Lower lobe of right lung (tissue), 2 donors: ENCODE measurements around the gene DHX57. TPM values are rescaled to one million over a fixed set of nuclear protein-coding genes. Genes with fewer than 3 reads are reported as not detected.

Experiments
- ATAC-seq, 2 donors: fragments of 200-7000 bp; cut with Tn5 transposase; one replicate each; pipeline ENCODE4 v1.9.1; 2020 to 2022; ENCODE audit warnings: mild to moderate bottlenecking in 2 of 2, moderate library complexity in 2 of 2
- DNase-seq: peaks from one replicate; pipeline ENCODE4 v3.0.0-alpha.2; 2020
- H3K27ac ChIP-seq: fragments of 200-600 bp; one replicate; pipeline ENCODE4 v1.8.0; 2022
- H3K27me3 ChIP-seq: fragments of 200-600 bp; one replicate; pipeline ENCODE4 v1.8.0; 2022; ENCODE audit warnings: low read depth
- H3K36me3 ChIP-seq: fragments of 200-600 bp; one replicate; pipeline ENCODE4 v1.8.0; 2022; ENCODE audit warnings: mild to moderate bottlenecking
- H3K4me1 ChIP-seq: fragments of 200-600 bp; one replicate; pipeline ENCODE4 v1.8.0; 2022
- H3K4me3 ChIP-seq: fragments of 200-600 bp; one replicate; pipeline ENCODE4 v1.8.0; 2022; ENCODE audit warnings: mild to moderate bottlenecking
- H3K9me3 ChIP-seq: fragments of 200-600 bp; one replicate; pipeline ENCODE4 v1.8.0; 2022
- intact Hi-C: fragments of 100-400 bp; cut with DNase I; formaldehyde crosslinking; loops from one replicate; pipeline ENCODE4 v1.11.0; 2022
- total RNA-seq: library from RNA; stranded (reverse); fragmentation: NEBNext Ultra II Directional; extraction: Animal tissue kit (Norgen Biotek cat#: 25700); gene quantifications from one replicate; pipeline ENCODE4 v1.2.1, GENCODE V29; 2021
- TF ChIP-seq, protein P1 (sequence below): fragments of 200-600 bp; IDR thresholded peaks from one replicate; pipeline ENCODE4 v1.8.0; 2022; ENCODE audit warnings: antibody characterized with exemption, mild to moderate bottlenecking
- donor health status: DM: no; HTN: yes; CAD: no; lungs with severe emphysema.

The DHX57 gene
- total RNA-seq, 1 donor from 2014 or later, result 15.5 TPM

- TF ChIP-seq, protein P1, sequence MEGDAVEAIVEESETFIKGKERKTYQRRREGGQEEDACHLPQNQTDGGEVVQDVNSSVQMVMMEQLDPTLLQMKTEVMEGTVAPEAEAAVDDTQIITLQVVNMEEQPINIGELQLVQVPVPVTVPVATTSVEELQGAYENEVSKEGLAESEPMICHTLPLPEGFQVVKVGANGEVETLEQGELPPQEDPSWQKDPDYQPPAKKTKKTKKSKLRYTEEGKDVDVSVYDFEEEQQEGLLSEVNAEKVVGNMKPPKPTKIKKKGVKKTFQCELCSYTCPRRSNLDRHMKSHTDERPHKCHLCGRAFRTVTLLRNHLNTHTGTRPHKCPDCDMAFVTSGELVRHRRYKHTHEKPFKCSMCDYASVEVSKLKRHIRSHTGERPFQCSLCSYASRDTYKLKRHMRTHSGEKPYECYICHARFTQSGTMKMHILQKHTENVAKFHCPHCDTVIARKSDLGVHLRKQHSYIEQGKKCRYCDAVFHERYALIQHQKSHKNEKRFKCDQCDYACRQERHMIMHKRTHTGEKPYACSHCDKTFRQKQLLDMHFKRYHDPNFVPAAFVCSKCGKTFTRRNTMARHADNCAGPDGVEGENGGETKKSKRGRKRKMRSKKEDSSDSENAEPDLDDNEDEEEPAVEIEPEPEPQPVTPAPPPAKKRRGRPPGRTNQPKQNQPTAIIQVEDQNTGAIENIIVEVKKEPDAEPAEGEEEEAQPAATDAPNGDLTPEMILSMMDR, result no peak
- Histone ChIP-seq H3K9me3 (no peaks in the 10 kb centered on the region), H3K36me3 (no peaks in the 10 kb centered on the region), H3K4me1 (no peaks in the 10 kb centered on the region), H3K27me3 (no peaks in the 10 kb centered on the region), H3K27ac (no peak overlapping the region), H3K4me3 (no peak overlapping the region)
- ATAC-seq (no peak), DNase-seq (no peak)
- intact Hi-C loops, result no loop called here
These were observed 12.3 kb upstream of the DHX57 start for GRCh38 chr2:38887902-38888554.

GRCh38 chr2:38887347-38887746 is 11.6 kb upstream of the DHX57 start:
- Histone ChIP-seq H3K4me1 (no peaks in the 10 kb centered on the region), H3K27ac (no peak overlapping the region), H3K4me3 (no peak overlapping the region), H3K27me3 (no peaks in the 10 kb centered on the region), H3K9me3 (no peaks in the 10 kb centered on the region), H3K36me3 (no peaks in the 10 kb centered on the region)
- ATAC-seq, result no peak
- no peak for DNase-seq
- TF ChIP-seq, protein P1, result no peak
- intact Hi-C loops, result no loop called here

DNA sequence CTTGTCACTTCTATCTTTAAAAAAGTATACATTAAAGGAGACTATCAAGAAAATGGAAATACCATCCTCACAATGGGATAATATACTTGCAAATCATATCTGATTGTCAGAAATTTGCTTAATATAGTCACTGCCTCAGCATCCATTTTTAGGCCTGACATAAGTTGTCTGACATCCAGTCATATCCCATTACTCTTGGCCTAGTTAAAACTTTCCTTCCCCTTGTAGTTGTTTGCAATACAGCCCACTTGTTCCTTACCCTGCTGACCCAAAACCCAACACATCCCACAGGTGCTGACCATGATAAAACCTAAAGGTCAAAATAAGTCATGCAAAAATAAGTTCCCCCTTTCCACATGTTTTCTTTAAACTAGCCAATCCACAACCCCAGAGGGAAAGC is 10.3 kb upstream of the DHX57 start:
- no peaks in the 10 kb centered on the region for H3K4me1 ChIP-seq
- ATAC-seq (no peak), DNase-seq (no peak)
- TF ChIP-seq, protein P1, result no peak
- peaks cover 9% of the 10 kb centered on the region for H3K36me3 ChIP-seq
- intact Hi-C loops, result no loop called here
- no peaks in the 10 kb centered on the region for H3K27me3 ChIP-seq
- no peaks in the 10 kb centered on the region for H3K9me3 ChIP-seq
- H3K27ac ChIP-seq, result no peak overlapping the region
- H3K4me3 ChIP-seq, result no peak overlapping the region

DNA sequence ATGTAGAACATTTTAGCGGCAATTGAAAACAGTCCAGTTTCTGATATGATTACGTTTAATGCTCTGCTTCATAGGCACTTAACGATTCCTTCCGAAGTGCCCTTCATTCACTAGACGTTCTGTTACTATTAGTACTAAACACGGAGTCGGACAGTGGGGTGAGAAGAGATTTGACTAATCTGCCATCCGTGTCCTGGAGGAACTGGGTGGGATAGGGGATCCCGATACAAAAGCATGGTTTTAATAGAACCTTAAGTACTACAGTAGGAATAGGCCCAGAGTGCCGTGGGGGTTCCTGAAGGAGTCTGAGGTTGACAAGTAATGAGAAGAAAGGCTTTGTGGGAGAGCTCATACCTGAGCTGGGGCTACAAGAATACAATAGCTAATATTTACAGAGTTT is 673 bp upstream of the DHX57 start:
- H3K4me3 ChIP-seq, result peak overlapping the region; percentile 91
- H3K27me3 ChIP-seq, result no peaks in the 10 kb centered on the region
- intact Hi-C loops, result no loop called here
- peak overlapping the region; percentile 78 for H3K27ac ChIP-seq
- H3K36me3 ChIP-seq, result peaks cover 10% of the 10 kb centered on the region
- H3K9me3 ChIP-seq, result no peaks in the 10 kb centered on the region
- DNase-seq (no peak), ATAC-seq (peak in 1 of 2 donors; percentile 11)
- TF ChIP-seq, protein P1, result no peak
- H3K4me1 ChIP-seq, result peaks cover 17% of the 10 kb centered on the region

GRCh38 chr2:38875227-38875575 is 533 bp downstream of the DHX57 start:
- intact Hi-C loops, result no loop called here
- Histone ChIP-seq H3K36me3 (no peaks in the 10 kb centered on the region), H3K27me3 (no peaks in the 10 kb centered on the region), H3K9me3 (no peaks in the 10 kb centered on the region), H3K4me3 (peak overlapping the region; percentile 91), H3K4me1 (peaks cover 17% of the 10 kb centered on the region), H3K27ac (peak overlapping the region; percentile 78)
- no peak for DNase-seq
- TF ChIP-seq, protein P1, result no peak
- no peak for ATAC-seq

- no peak overlapping the region for H3K4me3 ChIP-seq
- H3K27me3 ChIP-seq, result no peaks in the 10 kb centered on the region
- H3K36me3 ChIP-seq, result no peaks in the 10 kb centered on the region
- peaks cover 17% of the 10 kb centered on the region for H3K4me1 ChIP-seq
- H3K9me3 ChIP-seq, result no peaks in the 10 kb centered on the region
- no peak overlapping the region for H3K27ac ChIP-seq
- DNase-seq (no peak), ATAC-seq (no peak)
- intact Hi-C loops, result no loop called here
- TF ChIP-seq, protein P1, result no peak
These were observed 2.0 kb downstream of the DHX57 start for GRCh38 chr2:38873763-38874162.
